Measurements from ENCODE around the gene HRAS.

Gene HRAS

GRCh38 chr11:491358-491757 is 44.0 kb downstream of the HRAS start:
- no peak for DNase-seq

- DNase-seq, result no peak
Observed at GRCh38 chr11:490930-491260, 44.5 kb downstream of the HRAS start.

GRCh38 chr11:490186-490929 is 45.0 kb downstream of the HRAS start:
- no peak for DNase-seq

GRCh38 chr11:489610-490185 is 45.7 kb downstream of the HRAS start:
- no peak for DNase-seq

- no peak for DNase-seq
Observed at GRCh38 chr11:488992-489391, 46.4 kb downstream of the HRAS start.

GRCh38 chr11:488579-488978 is 46.8 kb downstream of the HRAS start:
- no peak for DNase-seq

- no peak for DNase-seq
Observed at GRCh38 chr11:488062-488461, 47.3 kb downstream of the HRAS start.

- DNase-seq, result no peak
Observed at GRCh38 chr11:487571-488021, 47.8 kb downstream of the HRAS start.

GRCh38 chr11:486189-486588 is 49.2 kb downstream of the HRAS start:
- no peak for DNase-seq

GRCh38 chr11:484616-485015 is 50.8 kb downstream of the HRAS start:
- no peak for DNase-seq
